ENCODE measurements around the gene TRAIP. TPM values are rescaled to one million over a fixed set of nuclear protein-coding genes. Genes with fewer than 3 reads are reported as not detected.
A peak's percentile ranks its signal among the peaks of the same experiment; 100 is the strongest.

TRAIP gene
- total RNA-seq, 1 donor from 2014 or later, result 38.1 TPM

DNA sequence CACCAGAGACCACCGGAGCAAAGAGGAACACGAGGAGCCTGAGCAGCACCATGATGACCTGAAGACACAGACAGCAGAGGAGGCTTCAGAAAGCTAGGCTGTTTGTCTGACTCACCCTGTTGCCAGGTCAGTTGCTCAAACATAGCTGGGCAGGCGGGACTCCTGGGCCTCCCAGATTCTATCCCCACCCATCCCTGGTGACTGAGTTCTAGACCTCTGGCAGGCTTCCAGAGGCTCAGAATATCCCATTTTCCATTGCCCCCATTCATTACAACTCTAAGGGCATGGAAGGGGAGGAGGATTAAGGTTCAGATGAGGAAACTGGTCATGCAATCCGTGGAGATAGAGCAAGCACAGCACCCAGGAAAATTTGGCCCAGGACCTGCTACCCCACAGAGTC lies 56.6 kb downstream of the TRAIP start, which contains the start of gene CDHR4:
CDHR4 (minus strand) TSS at position 113 of the 400 bp plus-strand sequence; CDS start at position 52, 61 bp downstream.
- no peak for DNase-seq (ENCODE audit: low read depth, low spot score)
- H3K4me3 Mint-ChIP-seq, result peak within 1 kb of the TSS; percentile 51
- no peak within 1 kb of the TSS for H3K27ac Mint-ChIP-seq (ENCODE audit: unreplicated experiment)
- H3K4me1 Mint-ChIP-seq, result peaks cover 27% of the 10 kb centered on the region
- H3K27me3 Mint-ChIP-seq (ENCODE audit: low read depth), result peaks cover 29% of the 10 kb centered on the region
- TF ChIP-seq, protein P1, sequence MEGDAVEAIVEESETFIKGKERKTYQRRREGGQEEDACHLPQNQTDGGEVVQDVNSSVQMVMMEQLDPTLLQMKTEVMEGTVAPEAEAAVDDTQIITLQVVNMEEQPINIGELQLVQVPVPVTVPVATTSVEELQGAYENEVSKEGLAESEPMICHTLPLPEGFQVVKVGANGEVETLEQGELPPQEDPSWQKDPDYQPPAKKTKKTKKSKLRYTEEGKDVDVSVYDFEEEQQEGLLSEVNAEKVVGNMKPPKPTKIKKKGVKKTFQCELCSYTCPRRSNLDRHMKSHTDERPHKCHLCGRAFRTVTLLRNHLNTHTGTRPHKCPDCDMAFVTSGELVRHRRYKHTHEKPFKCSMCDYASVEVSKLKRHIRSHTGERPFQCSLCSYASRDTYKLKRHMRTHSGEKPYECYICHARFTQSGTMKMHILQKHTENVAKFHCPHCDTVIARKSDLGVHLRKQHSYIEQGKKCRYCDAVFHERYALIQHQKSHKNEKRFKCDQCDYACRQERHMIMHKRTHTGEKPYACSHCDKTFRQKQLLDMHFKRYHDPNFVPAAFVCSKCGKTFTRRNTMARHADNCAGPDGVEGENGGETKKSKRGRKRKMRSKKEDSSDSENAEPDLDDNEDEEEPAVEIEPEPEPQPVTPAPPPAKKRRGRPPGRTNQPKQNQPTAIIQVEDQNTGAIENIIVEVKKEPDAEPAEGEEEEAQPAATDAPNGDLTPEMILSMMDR (conservative IDR thresholded peaks at IDR 0.05), result no peak
- no peaks in the 10 kb centered on the region for H3K9me3 Mint-ChIP-seq
- no peaks in the 10 kb centered on the region for H3K36me3 Mint-ChIP-seq (ENCODE audit: low read depth)

DNA sequence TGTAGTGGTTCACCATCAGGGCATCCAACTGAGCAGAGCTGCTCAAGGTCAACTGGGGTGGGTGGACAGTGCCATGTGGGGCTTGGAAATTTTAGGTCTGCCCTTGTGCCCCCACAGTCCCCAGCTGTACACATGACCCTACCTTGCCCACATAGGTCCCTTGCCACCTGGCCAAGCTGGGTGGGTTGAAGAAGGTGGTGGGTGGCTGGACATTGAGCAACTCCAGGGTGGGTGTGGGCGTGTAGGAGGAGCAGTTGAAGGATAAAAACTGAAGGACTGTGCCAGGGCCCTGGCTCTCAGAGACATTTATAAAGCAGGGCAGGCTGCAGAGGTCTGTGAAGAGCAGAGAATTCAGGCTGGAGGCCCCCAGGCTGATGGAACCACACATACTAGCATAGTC lies 57.3 kb downstream of the TRAIP start:
- DNase-seq (ENCODE audit: low read depth, low spot score), result no peak
- Mint-ChIP-seq H3K4me3 (no peak overlapping the region), H3K27me3 (ENCODE audit: low read depth) (peaks cover 23% of the 10 kb centered on the region), H3K9me3 (no peaks in the 10 kb centered on the region), H3K27ac (ENCODE audit: unreplicated experiment) (no peak overlapping the region), H3K4me1 (peaks cover 22% of the 10 kb centered on the region), H3K36me3 (ENCODE audit: low read depth) (no peaks in the 10 kb centered on the region)
- TF ChIP-seq, protein P1 (conservative IDR thresholded peaks at IDR 0.05), result no peak

DNA sequence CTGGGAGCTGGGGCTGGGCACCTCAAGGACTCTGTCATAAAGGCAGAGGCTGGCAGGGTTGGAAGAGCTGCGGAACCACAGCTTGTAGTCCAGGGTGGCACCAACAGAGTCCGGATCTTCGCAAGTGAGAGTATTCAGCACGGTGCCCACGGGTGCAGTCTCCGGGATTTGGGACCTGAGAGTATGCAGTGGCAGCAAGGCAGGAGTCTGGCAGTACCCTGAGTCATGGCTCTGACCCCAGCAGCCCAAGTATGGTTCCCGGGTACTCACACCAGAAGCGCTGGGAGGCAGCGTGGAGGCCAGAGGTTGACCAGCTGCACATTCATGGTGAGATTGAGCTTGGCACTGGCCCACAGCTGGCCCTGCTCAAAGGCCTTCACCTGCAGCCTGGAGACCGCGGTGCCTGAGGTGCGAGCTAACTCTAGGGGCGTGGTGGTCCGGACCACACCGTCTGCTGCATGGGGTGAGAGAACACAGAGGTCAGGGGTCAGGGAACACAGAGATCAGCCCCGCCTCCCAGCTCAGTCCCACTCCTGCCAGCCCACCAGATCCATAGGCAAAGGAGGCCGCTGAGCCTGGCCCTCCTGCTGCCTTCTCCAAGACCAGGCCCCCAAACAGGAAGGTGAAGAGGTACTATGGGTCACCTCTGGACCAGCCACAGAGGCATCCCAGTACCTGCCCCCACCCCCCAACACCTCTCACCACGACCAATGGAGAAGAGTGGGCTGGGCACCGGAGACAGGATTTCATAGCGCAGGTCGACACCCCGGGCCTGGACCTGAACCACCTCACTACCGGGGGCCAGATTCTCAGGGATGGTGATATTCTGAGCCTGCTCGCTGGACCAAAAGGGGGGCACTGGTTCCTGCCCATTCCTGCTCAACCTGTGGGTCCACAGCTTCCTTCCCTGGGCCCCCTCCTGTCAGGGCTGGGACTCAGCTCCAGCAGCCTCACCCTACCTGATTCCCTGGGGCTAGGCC lies 61.1 kb downstream of the TRAIP start:
- Mint-ChIP-seq H3K4me1 (peaks cover 8% of the 10 kb centered on the region), H3K9me3 (no peaks in the 10 kb centered on the region), H3K27me3 (ENCODE audit: low read depth) (no peaks in the 10 kb centered on the region), H3K4me3 (no peak overlapping the region), H3K36me3 (ENCODE audit: low read depth) (no peaks in the 10 kb centered on the region), H3K27ac (ENCODE audit: unreplicated experiment) (no peak overlapping the region)
- TF ChIP-seq, protein P1 (conservative IDR thresholded peaks at IDR 0.05), result no peak
- DNase-seq (ENCODE audit: low read depth, low spot score), result no peak

DNA sequence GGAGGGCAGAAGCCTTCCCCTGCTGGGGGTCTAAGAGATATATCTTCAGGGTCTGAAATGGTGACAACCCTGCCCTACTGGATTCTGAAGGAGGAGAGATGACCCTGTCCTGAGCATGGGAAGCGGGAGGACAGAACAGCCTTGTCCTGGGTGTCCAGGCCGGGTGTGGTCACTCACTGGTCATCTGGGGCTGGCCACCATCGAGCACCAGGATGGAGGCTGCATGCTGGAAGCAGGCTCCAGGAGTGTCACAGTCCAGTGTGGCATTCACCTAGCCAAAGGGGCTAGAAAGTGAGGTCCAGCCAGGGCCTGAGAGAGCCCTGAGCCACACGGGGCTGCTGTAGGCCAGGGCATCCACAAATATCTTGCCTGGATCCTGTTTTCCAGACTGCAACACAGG lies 61.9 kb downstream of the TRAIP start:
- TF ChIP-seq, protein P1 (conservative IDR thresholded peaks at IDR 0.05), result no peak
- no peaks in the 10 kb centered on the region for H3K27me3 Mint-ChIP-seq (ENCODE audit: low read depth)
- no peaks in the 10 kb centered on the region for H3K36me3 Mint-ChIP-seq (ENCODE audit: low read depth)
- H3K27ac Mint-ChIP-seq (ENCODE audit: unreplicated experiment), result no peak overlapping the region
- H3K4me1 Mint-ChIP-seq, result peaks cover 15% of the 10 kb centered on the region
- no peak overlapping the region for H3K4me3 Mint-ChIP-seq
- DNase-seq (ENCODE audit: low read depth, low spot score), result no peak
- H3K9me3 Mint-ChIP-seq, result no peaks in the 10 kb centered on the region

DNA sequence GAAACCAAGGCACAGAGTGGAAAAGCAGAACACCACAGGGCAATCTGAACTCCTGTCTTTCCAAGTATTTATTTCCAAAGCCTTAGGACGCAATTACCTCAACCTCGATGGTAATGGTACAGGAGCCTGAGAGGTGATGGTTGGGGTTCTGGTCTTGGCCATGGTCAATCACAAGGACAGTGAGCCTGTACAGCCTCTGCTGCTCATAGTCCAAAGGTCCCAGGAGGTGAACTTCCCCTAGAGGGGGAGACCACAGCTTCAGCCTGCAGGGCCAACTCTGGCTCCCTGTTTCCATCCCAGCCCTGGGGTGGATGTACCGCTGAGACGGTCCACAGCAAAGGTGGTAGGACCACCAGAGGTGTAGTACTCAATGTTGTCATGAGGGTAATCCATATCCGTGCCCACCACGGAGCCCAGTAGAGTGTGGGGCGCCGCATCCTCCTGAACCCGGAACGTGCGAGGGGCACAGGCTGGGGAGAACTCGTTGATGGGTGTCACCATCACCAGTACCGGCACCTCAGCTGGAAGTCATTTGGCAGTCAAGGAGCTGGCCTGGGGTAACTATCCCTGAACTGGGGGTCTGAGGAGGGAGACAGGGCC lies 62.8 kb downstream of the TRAIP start:
- no peaks in the 10 kb centered on the region for H3K27me3 Mint-ChIP-seq (ENCODE audit: low read depth)
- H3K4me3 Mint-ChIP-seq, result no peak overlapping the region
- H3K9me3 Mint-ChIP-seq, result no peaks in the 10 kb centered on the region
- no peak overlapping the region for H3K27ac Mint-ChIP-seq (ENCODE audit: unreplicated experiment)
- H3K36me3 Mint-ChIP-seq (ENCODE audit: low read depth), result no peaks in the 10 kb centered on the region
- TF ChIP-seq, protein P1 (conservative IDR thresholded peaks at IDR 0.05), result no peak
- peaks cover 15% of the 10 kb centered on the region for H3K4me1 Mint-ChIP-seq
- DNase-seq (ENCODE audit: low read depth, low spot score), result no peak

All from neural crest cell (in vitro differentiated cells).